ENCODE measurements around the gene IFIT1B.
"Not testable (repeated sequence)": the region's sequence is repeated elsewhere in the genome, so short reads cannot be mapped to it uniquely, and the experiment has no call there.

IFIT1B gene

GRCh38 chr10:89384474-89385340 is 6.9 kb downstream of the IFIT1B start:
- no peak for DNase-seq

- no peak for DNase-seq
Measured at GRCh38 chr10:89388806-89389205, 10.9 kb downstream of the IFIT1B start.

GRCh38 chr10:89389254-89389653 is 11.4 kb downstream of the IFIT1B start:
- peak; percentile 2 for DNase-seq

GRCh38 chr10:89390476-89391225 is 12.8 kb downstream of the IFIT1B start:
- peak; percentile 5 for DNase-seq

DNA sequence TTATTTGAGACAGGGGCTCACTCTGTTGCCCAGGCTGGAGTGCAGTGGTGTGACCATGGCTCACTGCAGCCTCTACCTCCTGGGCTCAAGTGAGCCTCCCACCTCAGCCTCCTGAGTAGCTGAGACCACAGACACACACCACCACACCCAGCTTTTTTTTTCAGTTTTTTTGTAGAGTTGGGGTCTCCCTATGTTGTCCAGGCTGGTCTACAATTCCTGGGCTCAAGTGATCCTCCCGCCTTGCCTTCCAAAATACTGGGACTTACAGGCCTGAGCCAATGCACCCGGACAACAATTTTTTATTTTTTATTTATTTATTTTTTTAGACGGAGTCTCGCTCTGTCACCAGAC is 13.3 kb downstream of the IFIT1B start:
- DNase-seq, result not testable (repeated sequence)

DNA sequence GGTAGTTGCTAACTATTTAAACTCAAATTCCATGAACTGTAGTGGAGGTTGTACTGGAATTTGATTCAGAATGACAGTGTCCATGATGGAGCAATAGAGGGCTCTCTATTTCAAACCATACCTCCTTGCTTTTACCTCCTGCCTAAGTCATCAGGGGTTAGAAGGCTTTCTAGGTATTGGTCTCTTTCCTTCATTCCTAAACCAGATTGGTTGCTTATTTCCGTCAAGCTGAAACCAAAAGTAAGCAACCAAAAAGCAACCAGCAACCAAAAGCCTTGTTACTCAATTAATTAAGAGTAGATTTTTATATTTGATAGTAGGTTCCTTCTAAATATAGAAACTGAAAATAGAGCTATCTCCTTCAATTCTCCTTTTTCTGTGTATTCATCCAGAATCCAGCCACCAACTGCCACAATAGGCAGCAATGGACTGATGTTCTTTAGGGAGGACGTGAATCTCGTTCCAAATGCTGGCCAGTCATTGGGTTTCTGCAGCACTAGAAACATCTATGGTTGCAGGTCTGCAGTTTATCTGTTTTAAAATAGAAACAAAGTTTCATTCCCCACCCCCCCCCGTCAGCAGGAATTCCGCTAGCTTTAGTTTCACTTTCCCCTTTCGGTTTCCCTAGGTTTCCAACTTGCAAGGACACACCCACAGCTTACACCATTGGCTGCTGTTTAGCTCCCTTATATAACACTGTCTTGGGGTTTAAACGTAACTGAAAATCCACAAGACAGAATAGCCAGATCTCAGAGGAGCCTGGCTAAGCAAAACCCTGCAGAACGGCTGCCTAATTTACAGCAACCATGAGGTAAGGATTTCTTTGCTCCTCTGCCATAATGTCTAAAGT is 14.3 kb downstream of the IFIT1B start, which contains the start of gene IFIT1:
Gene IFIT1, plus strand, starts transcription at position 717 of the 850 bp plus-strand sequence. Its CDS starts 90 bp downstream, at position 807.
- DNase-seq, result no peak

DNA sequence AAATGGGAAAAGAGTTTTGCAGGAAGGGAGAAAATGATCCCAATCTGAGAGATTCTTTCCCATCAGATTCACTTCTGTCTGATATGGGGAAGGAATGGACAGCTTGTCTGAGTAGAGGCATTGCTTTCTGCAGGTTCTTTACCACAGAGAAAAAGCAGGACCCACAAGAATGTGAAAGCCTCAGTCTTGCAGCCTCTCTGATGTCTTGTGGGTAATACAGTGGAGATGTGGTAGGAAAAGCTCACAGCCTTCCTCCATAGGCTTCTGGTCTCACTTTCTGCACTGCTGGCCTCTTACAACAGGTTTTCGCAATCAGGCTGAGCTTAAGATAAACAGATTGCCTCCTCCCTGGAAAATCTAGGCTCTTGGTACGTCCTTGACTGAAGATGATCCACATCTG is 15.1 kb downstream of the IFIT1B start:
- no peak for DNase-seq

DNA sequence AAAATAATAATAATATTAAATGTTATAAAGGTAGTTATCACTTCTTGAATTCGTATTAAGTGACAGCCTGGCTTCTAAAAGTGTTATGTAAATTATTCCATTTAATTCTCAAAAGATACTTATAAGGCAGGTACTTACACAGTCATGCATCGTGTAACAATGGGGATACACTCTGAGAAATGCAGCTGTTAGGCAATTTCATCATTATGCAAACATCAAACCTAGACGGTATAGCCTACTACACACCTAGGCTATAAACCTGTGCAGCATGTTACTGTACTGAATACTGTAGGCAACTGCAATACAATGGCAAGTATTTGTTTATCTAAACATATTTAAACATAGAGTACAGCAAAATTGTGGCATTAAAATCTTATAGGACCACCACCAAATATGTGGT is 16.0 kb downstream of the IFIT1B start:
- no peak for DNase-seq

- DNase-seq, result no peak
Measured at GRCh38 chr10:89395141-89395540, 17.3 kb downstream of the IFIT1B start.

- no peak for DNase-seq
Measured at GRCh38 chr10:89398003-89398749, 20.3 kb downstream of the IFIT1B start.

GRCh38 chr10:89399956-89400355 is 22.1 kb downstream of the IFIT1B start:
- DNase-seq, result no peak

GRCh38 chr10:89403043-89403442 is 25.2 kb downstream of the IFIT1B start:
- DNase-seq, result no peak

GRCh38 chr10:89404104-89405047 is 26.5 kb downstream of the IFIT1B start:
- no peak for DNase-seq

GRCh38 chr10:89406178-89406577 is 28.3 kb downstream of the IFIT1B start:
- DNase-seq, result not testable (repeated sequence)

- DNase-seq, result not testable (repeated sequence)
Measured at GRCh38 chr10:89407792-89408191, 29.9 kb downstream of the IFIT1B start.

DNA sequence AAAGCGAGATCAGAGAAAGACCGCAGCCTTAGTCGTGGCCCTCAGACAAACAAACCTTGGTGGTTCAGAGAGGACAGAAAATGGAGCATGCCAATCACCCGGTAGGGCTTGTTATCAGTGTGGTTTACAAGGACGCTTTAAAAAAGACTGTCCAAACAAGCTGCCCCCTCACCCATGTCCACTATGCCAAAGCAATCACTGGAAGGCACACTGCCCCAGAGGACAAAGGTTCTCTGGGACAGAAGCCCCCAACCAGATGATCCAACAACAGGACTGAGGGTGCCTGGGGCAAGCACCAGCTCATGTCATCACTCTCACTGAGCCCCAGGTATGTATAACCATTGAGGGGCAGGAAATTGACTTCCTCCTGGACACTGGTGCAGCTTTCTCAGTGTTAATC is 31.4 kb downstream of the IFIT1B start:
- DNase-seq, result not testable (repeated sequence)

DNA sequence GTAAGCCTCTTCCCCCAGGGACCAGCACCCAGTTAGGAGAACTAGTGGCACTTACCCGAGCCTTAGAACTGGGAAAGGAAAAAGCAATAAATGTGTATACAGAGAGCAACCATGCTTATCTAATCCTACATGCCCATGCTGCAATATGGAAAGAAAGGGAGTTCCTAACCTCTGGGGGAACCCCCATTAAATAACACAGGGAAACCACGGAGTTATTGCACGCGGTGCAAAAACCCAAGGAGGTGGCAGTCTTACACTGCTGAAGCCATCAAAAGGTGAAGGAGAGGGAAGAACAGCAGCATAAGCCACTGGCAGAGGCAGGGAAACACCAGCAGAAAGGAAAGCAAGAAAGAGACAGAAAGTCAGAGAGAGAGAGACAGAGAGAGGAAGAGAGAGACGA is 32.7 kb downstream of the IFIT1B start:
- DNase-seq, result not testable (repeated sequence)

- not testable (repeated sequence) for DNase-seq
Measured at GRCh38 chr10:89411135-89411534, 33.3 kb downstream of the IFIT1B start.

GRCh38 chr10:89412276-89412675 is 34.4 kb downstream of the IFIT1B start:
- not testable (repeated sequence) for DNase-seq

- DNase-seq, result no peak
Measured at GRCh38 chr10:89413398-89413912, 35.6 kb downstream of the IFIT1B start.
